ACC112 (cell line): ENCODE measurements around the gene IRF5.
"Not testable (repeated sequence)": the region's sequence is repeated elsewhere in the genome, so short reads cannot be mapped to it uniquely, and the experiment has no call there.

Experiments
- H2AFZ ChIP-seq: fragments of 200-600 bp; sonication (generic); one replicate; pipeline ENCODE4 v1.6.0; 2017; ENCODE audit warnings: antibody characterized with exemption, low read length; ENCODE audit not compliant: unreplicated experiment
- H3K27ac ChIP-seq: fragments of 200-600 bp; sonication (generic); 2 replicates; pipeline ENCODE4 v1.5.1; 2014; ENCODE audit warnings: low read depth, mild to moderate bottlenecking, antibody characterized with exemption, low read length, moderate library complexity
- H3K27me3 ChIP-seq: fragments of 200-600 bp; sonication (generic); 2 replicates; pipeline ENCODE4 v1.6.1; 2014; ENCODE audit warnings: mild to moderate bottlenecking, antibody characterized with exemption, low read length, moderate library complexity, mixed read lengths; ENCODE audit not compliant: insufficient read depth
- H3K36me3 ChIP-seq: fragments of 200-600 bp; sonication (generic); 2 replicates; pipeline ENCODE4 v1.6.1; 2016; ENCODE audit warnings: mild to moderate bottlenecking, antibody characterized with exemption, low read length, moderate library complexity, mixed read lengths; ENCODE audit not compliant: insufficient read depth
- H3K4me1 ChIP-seq: fragments of 200-600 bp; sonication (generic); one replicate; pipeline ENCODE4 v1.6.1; 2016; ENCODE audit warnings: low read length, mixed read lengths; ENCODE audit not compliant: insufficient read depth, unreplicated experiment, control insufficient read depth
- H3K4me3 ChIP-seq: fragments of 200-600 bp; sonication (generic); 2 replicates; pipeline ENCODE4 v1.5.1; 2014; ENCODE audit warnings: mild to moderate bottlenecking, low read depth, low read length
- H3K79me2 ChIP-seq: fragments of 200-600 bp; sonication (generic); one replicate; pipeline ENCODE4 v1.6.0; 2016; ENCODE audit warnings: low read length; ENCODE audit not compliant: control insufficient read depth, unreplicated experiment, insufficient read depth

Gene IRF5

GRCh38 chr7:128906766-128907559, 30.8 kb upstream of the IRF5 start:
- Histone ChIP-seq H3K4me1 (peaks cover 9% of the 10 kb centered on the region), H3K36me3 (no peaks in the 10 kb centered on the region), H3K4me3 (no peak overlapping the region), H3K79me2 (no peaks in the 10 kb centered on the region), H3K27me3 (peaks cover 49% of the 10 kb centered on the region), H2AFZ (no peak overlapping the region), H3K27ac (no peak overlapping the region)

GRCh38 chr7:128908750-128909624, 28.7 kb upstream of the IRF5 start:
- Histone ChIP-seq H3K27ac (no peak overlapping the region), H3K4me3 (no peak overlapping the region), H3K79me2 (no peaks in the 10 kb centered on the region)

GRCh38 chr7:128909625-128910568, 27.8 kb upstream of the IRF5 start:
- H3K27me3 ChIP-seq, result peaks cover 68% of the 10 kb centered on the region

More at GRCh38 chr7:128908750-128909624, 28.7 kb upstream of the IRF5 start:
- Histone ChIP-seq H2AFZ (no peak overlapping the region), H3K36me3 (no peaks in the 10 kb centered on the region), H3K4me1 (no peaks in the 10 kb centered on the region), H3K27me3 (peaks cover 59% of the 10 kb centered on the region)

GRCh38 chr7:128910569-128910945, 27.2 kb upstream of the IRF5 start, which contains the start of gene KCP:
TSS of gene KCP (minus strand) at chr7:128910709. CDS start at chr7:128910676, 33 bp downstream.
- H3K4me1 ChIP-seq, result no peaks in the 10 kb centered on the region
- peaks cover 72% of the 10 kb centered on the region for H3K27me3 ChIP-seq
- no peaks in the 10 kb centered on the region for H3K36me3 ChIP-seq
- no peak within 1 kb of the TSS for H2AFZ ChIP-seq
- no peak within 1 kb of the TSS for H3K27ac ChIP-seq
- peak within 1 kb of the TSS; percentile 11; the same call in 1 of the 2 replicates for H3K4me3 ChIP-seq
- no peaks in the 10 kb centered on the region for H3K79me2 ChIP-seq

More at GRCh38 chr7:128909625-128910568, 27.8 kb upstream of the IRF5 start:
- Histone ChIP-seq H3K36me3 (no peaks in the 10 kb centered on the region), H3K79me2 (no peaks in the 10 kb centered on the region), H3K4me1 (no peaks in the 10 kb centered on the region), H3K4me3 (peak overlapping the region; percentile 11; the same call in 1 of the 2 replicates), H3K27ac (no peak overlapping the region), H2AFZ (no peak overlapping the region)

- H3K27ac ChIP-seq, result no peak overlapping the region
- H3K4me1 ChIP-seq, result no peaks in the 10 kb centered on the region
Observed at GRCh38 chr7:128911423-128912031, 26.2 kb upstream of the IRF5 start.

GRCh38 chr7:128912281-128912680, 25.4 kb upstream of the IRF5 start:
- Histone ChIP-seq H3K79me2 (no peaks in the 10 kb centered on the region), H2AFZ (no peak overlapping the region), H3K27ac (no peak overlapping the region), H3K27me3 (peaks cover 80% of the 10 kb centered on the region), H3K36me3 (no peaks in the 10 kb centered on the region), H3K4me3 (no peak overlapping the region), H3K4me1 (no peaks in the 10 kb centered on the region)

More at GRCh38 chr7:128911423-128912031, 26.2 kb upstream of the IRF5 start:
- Histone ChIP-seq H3K27me3 (peaks cover 78% of the 10 kb centered on the region), H3K4me3 (no peak overlapping the region), H2AFZ (no peak overlapping the region), H3K79me2 (no peaks in the 10 kb centered on the region), H3K36me3 (no peaks in the 10 kb centered on the region)

GRCh38 chr7:128912709-128913495, 24.8 kb upstream of the IRF5 start:
- H3K27me3 ChIP-seq, result peaks cover 77% of the 10 kb centered on the region
- not testable (repeated sequence) for H3K27ac ChIP-seq, H3K4me1 ChIP-seq, H3K4me3 ChIP-seq, H2AFZ ChIP-seq, H3K36me3 ChIP-seq, H3K79me2 ChIP-seq

GRCh38 chr7:128913870-128914565, 23.7 kb upstream of the IRF5 start:
- H3K79me2 ChIP-seq, result no peaks in the 10 kb centered on the region
- no peak overlapping the region for H2AFZ ChIP-seq
- no peaks in the 10 kb centered on the region for H3K4me1 ChIP-seq
- no peak overlapping the region for H3K4me3 ChIP-seq
- peaks cover 78% of the 10 kb centered on the region for H3K27me3 ChIP-seq
- no peaks in the 10 kb centered on the region for H3K36me3 ChIP-seq
- no peak overlapping the region for H3K27ac ChIP-seq

GRCh38 chr7:128914566-128915151, 23.1 kb upstream of the IRF5 start:
- Histone ChIP-seq H3K4me1 (no peaks in the 10 kb centered on the region), H3K4me3 (no peak overlapping the region), H3K36me3 (no peaks in the 10 kb centered on the region), H3K27me3 (peaks cover 78% of the 10 kb centered on the region), H3K27ac (no peak overlapping the region), H2AFZ (no peak overlapping the region), H3K79me2 (no peaks in the 10 kb centered on the region)
